NCI-H187 treated with DMSO at 0.1 percent for 48 hours (cell line): ENCODE data around the gene FCER2.
"Not testable (repeated sequence)": the region's sequence is repeated elsewhere in the genome, so short reads cannot be mapped to it uniquely, and the experiment has no call there.

ENCODE experiments used
- DNase-seq: peaks from one replicate; lab custom pipeline; 2025; lab: John Stamatoyannopoulos, UW

Gene FCER2

GRCh38 chr19:7645656-7646425, 56.1 kb downstream of the FCER2 start:
- no peak for DNase-seq

- no peak for DNase-seq
Measured at GRCh38 chr19:7645163-7645562, 56.8 kb downstream of the FCER2 start.

- no peak for DNase-seq
Measured at GRCh38 chr19:7644550-7644877, 57.4 kb downstream of the FCER2 start.

GRCh38 chr19:7643629-7644549, 58.0 kb downstream of the FCER2 start:
- DNase-seq, result not testable (repeated sequence)

DNA sequence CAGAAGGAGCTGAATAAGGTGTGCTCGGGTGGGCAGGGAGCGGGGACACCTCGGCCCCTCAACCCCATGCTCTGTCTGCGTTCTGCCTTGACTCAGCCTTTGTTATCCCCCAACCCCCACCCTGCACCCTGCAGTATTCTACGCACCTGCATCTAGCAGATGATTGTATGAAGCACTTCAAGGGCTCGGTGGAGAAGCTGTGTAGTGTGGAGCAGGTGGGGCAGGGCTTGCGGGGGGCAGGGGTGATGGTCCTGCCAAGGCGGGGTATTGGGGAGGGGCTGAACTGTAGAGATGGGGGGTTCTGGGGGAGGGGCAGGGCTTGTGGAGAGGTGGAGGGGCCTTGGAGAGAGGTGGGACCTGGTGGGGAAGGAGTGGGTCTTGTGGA, 58.9 kb downstream of the FCER2 start:
- no peak for DNase-seq

GRCh38 chr19:7642295-7643030, 59.5 kb downstream of the FCER2 start:
- no peak for DNase-seq

DNA sequence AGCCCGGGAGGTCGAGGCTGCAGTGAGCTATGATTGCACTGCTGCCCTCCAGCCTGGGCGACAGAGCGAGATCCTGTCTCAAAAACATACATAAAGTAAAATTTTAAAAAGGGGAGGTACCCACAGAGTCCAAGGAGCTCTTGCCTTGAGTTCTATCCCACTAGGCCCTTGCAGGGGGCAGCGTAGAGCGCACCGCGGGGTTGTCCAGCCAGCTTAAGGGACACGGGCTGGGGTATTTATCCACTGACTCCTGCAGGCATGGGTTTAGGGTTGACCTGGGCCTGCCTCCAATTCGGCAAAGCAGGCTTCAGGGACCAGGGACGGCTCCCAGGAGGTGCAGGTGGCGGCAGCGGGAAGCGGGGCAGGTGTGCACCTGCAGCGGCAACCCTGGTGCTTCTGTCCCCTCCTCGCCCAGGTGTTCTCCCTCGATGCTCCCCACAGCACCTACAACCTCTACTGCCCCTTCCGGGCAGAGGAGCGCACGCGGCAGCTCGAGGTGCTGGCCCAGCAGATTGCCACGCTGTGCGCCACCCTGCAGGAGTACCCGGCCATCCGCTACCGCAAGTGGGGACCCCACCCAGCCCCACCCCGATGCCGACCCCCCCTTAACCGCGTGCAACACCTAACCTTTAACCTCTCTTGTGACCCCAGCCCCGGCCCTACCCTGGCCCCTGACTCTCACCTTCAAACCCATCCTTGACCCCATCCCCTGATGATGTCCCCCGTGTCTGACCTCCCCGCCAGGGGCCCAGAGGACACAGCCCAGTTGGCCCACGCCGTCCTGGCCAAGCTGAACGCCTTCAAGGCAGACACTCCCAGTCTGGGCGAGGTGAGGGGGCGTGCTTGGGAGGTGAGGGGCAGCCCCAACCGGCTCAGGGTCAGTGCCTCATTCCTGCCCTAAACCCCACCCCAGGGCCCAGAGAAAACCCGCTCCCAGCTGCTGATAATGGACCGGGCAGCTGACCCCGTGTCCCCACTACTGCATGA, 60.3 kb downstream of the FCER2 start:
- no peak for DNase-seq

- DNase-seq, result no peak
Measured at GRCh38 chr19:7640803-7641202, 61.1 kb downstream of the FCER2 start.

DNA sequence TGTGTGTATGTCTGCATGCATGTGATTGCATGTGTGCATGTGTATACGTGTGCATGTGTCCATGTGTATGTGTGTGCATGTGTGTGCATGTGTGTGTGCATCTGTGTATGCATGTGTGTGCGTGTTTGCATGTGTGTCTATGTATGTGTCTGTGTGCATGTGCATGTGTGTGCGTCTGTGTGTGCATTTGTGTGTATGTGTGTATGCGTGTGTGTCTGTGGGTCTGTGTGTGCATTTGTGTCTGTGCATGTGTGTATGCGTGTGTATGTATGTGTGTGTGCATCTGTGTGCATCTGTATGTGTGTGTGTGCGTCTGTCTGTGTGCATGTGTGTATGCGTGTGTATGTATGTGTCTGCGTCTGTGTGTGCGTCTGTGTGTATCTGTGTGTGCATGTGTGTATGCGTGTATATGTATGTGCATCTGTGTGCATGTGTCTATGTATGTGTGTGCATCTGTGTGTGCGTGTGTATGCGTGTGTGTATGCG, 62.0 kb downstream of the FCER2 start:
- DNase-seq, result no peak

GRCh38 chr19:7638802-7639465, 63.0 kb downstream of the FCER2 start:
- no peak for DNase-seq
